ENCODE measurements around the gene USP20.
A peak's percentile ranks its signal among the peaks of the same experiment; 100 is the strongest.

The USP20 gene

DNA sequence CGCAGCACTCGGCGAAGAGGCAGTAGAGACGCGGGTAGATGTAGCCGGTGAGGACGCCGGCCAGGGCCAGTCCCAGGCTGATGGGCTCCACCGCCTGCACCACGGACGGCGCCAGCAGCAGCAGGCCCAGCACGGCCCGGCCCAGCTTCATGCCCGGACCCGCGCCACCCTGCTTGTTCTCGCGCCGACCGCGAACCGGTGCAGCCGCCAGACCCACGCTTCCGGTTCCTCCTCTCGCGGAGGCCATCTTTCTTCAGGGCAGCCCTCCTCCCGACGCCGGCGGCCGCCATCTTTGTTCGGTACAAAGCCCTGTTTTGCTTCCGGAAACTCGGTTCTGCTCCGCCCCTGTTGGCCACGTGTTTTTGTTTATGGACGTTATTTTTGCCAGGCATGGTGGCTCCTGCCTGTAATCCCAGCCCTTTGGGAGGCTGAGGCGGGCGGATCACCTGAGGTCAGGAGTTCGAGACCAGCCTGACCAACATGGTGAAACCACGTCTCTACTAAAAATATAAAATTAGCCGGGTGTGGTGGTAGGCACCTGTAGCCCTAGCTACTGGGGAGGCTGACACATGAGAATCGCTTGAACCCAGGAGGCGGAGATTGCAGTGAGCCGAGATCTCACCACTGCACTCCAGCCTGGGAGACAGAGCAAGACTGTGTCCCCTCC lies 11.2 kb upstream of the USP20 start, which contains the start of gene TOR1A:
TOR1A (minus strand) TSS at position 202 of the 667 bp plus-strand sequence; CDS start at position 151, 51 bp downstream.
- peak; percentile 70 for DNase-seq

DNA sequence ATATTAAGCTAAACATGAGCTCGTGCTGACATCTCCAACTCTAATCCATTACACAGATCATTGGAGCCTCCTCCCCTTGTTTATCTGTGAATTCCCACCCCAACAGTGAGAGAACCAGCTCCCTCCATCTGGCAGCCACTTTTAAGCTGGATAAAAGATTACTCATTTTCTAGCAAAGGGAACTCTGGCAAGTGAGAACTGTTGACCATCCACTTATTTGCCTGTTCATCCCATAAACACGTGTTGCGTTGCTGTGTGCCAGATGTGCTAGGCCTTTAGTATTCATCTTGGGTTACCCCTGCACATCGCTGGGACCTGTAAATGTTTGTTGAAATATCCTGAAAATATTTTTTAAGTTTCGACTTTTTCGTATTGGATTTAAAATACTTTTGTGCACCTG lies 8.9 kb upstream of the USP20 start:
- no peak for DNase-seq

DNA sequence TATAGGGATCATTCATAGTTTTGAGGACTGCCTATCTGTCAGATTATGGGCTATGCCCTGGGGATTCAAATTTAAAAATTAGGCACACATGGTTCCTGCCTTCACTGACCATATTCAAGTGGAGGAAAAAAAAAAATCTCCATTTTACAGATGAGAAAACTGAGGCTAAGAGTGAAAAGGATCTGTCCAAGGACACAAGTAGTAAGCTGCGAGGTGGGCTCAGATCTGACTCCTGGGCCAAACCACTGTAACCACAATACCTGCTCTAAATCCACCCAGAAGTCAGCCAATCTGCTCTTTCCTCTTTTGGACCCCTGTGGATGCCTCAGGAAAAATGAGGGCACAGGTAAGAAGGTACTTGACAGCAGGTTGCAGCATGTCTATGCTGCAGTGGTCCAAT lies 8.5 kb upstream of the USP20 start:
- no peak for DNase-seq

DNA sequence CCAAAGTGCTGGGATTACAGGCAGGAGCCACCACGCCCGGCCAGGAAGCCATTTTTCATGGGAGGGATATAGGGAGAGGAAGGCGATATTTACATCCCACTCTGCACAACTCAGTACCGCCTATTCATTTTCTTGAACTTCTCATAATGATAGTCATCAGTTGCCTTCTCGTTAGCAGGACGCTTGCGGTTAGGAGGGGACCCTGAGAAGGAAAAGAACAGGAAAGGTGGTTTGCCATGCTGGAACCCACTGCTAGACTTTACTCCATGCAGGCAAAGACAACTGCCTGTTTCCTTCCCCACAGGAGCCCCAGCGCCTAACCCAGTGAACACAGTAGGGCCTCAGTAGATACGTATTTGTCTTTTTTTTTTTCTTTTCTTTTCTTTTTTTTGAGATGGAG lies 7.2 kb upstream of the USP20 start:
- DNase-seq = no peak

DNA sequence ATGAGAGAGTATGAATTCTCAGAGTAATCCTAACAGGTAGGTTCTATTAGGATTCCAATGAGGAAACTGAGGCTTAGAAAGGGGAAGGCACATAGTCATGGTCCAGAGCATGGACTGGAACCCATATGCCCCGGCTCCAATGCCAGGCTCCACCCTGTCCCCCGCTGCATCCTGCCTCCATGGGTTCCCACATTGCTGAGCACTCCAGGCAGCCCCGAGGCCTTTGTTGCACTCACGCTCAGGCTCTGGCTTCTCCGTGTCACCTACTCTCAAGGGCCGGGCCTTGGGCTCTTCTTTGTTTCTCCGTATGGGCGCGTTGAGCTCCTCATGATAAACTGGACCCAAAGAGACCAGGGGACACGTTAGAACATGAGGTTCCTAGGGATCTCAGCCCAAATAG lies 6.3 kb upstream of the USP20 start:
- DNase-seq = no peak

- DNase-seq = no peak
These were observed 2.3 kb upstream of the USP20 start for GRCh38 chr9:129832982-129833381.

- no peak for DNase-seq
These were observed 650 bp upstream of the USP20 start for GRCh38 chr9:129834489-129835127.

- no peak for DNase-seq
These were observed 584 bp downstream of the USP20 start for GRCh38 chr9:129835860-129836223.

DNA sequence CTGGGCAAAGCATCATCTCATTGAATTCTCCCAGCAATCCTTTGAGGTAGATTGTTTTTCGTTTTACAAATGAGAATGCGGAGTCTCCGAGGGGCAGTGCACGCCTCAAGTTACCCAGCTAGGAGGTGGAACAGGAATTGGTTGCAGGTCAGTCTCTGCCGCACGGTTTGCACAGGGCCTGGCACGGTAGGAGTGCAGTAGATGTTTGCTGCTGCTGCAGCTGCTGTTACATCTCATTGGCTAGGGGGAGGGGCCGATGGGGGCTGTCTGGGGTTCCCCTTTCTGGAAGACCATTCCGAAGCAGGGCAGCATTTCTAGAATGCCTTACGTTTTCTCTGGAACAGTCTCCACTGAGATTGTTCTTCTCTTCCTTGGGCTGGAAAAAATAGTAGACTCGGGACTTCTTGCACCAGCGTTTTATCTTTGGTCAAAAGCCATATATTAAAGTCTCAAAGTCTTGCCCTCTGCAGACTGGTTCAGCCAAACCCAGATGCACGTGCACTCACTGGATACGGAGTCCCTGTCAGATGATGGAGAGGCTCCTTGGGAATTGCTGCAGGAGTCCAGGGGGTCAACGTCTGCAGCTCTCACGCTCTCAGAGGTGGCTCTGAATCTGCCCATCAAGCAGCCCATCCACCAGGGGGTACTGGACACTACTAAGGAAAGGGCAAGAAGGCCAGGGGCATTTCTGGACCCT lies 1.2 kb downstream of the USP20 start:
- no peak for DNase-seq

DNA sequence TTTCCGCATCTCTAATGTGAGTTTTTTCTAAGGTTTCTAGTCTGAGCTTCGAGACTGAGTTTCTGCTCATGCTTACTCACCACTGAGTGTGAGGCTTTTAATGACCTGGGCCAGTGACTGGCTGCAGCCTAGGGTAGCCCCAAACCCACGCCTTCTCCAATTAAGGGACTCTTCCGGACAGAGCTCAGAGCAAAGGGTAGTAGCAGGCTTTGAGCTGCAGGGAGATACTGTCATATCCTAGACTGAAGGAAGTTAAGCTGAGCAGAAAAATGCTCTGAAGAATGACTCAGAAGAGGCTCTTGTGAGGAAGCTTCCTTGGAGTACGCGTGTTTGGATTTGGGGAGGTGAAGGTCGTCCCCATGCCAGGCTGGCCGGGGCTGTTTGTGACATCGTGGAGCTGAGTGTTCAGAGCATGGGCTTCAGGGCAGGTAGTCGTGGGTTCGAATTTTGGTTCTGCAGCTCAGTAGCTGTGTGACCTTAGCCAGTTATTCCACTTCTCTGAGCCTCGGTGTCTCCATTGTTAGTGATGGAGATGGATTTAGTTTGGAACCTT lies 3.5 kb downstream of the USP20 start:
- DNase-seq = peak; percentile 51

- no peak for DNase-seq
These were observed 4.2 kb downstream of the USP20 start for GRCh38 chr9:129839324-129840023.

DNA sequence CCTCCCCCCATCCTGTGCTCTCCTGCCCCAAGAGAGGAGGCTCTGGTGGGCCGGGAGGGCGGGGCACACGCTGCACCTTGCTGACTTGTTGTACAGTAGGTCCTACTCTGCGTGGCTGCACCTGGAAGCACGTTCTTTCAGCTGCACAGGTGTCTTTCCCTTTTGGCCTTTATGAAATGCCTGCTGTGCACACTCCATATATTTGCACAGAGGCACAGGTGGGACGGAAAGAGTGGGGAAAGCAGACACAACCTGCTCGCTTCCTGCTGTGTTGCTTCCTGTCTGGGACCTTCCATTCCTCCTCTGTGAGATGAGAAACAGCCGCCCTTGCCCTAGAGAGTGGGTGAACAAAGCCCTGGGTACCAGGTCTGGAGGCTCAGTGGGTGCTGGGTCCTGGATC lies 4.8 kb downstream of the USP20 start:
- DNase-seq = no peak

GRCh38 chr9:129841071-129841470 lies 5.8 kb downstream of the USP20 start:
- DNase-seq = no peak

- DNase-seq = no peak
These were observed 10.1 kb downstream of the USP20 start for GRCh38 chr9:129845373-129845772.

DNA sequence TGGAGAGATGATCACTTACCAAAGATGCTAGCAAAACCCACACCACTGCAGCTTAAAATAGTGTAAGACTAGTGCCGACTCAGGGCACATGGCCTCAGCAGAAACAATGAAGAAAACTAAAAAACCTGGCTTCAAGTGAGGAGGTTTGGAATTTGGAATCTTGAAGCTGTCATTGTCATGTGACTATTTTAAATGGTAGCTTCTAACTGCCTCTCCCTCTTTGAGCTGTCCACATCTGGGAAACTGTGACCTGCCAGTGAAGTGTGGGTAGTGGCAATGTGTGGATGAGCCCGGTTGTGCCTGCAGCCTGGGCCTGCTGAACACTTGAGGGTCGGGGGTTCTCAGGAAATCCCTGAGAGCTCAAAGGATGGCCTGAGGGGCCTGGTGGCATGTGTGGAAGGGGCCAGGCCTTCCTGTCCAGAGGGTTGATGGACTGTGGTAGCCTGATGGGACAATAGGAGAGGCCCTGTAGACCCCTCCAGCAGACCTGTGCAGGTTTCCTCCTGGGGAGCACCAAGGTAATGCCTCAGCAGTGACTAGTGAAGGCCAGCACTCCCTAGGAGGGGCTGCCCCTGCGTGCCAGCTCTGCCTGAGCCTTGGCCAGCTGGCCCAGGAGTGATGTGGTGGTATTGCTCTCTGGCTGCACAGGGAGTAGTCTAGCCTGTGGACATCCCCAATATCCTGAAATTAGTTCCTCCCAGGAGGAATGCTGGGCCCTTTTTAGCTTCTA lies 13.6 kb downstream of the USP20 start:
- DNase-seq = no peak

DNA sequence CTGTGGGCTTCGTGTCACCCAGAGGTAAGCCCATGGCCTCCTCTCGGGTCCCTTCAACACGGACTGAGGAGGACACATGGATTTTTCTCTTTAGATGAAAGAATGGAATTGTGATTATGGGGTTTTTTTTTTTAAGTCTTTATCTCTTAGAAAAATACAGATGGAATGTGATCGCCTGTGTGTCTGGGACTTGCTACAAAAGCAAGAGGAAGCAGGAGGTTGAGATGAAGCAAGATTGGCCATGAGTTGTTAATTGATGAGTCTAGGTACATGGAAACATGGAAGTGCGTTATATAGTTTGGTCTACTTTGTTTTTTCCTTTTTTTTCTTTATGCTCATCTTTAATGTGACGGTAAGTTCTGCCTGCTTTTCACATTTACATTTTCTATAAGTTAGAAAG lies 14.6 kb downstream of the USP20 start:
- no peak for DNase-seq

- DNase-seq = no peak
These were observed 15.7 kb downstream of the USP20 start for GRCh38 chr9:129850821-129851550.

- no peak for DNase-seq
These were observed 16.6 kb downstream of the USP20 start for GRCh38 chr9:129851821-129852220.

GRCh38 chr9:129852579-129852978 lies 17.3 kb downstream of the USP20 start:
- DNase-seq = no peak

DNA sequence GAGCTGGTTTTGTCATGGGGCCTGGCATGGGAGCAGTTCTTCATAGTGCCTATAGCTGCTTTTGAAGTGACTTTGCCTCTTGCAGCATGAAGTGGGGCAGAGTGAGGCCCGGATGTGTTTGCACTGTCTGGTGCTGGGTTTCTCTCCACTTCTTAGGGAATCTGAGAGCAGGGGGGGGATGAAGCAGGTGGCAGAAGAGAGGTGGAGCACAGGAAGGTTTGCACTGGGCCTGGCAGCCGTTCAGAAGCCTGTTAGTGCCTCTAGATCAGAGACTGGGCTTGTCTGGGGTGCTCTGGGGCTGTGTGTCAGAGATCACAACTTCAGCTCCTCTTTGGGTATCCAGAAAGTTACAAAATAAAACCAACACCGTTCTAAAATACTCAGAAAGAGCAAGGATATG lies 18.4 kb downstream of the USP20 start:
- DNase-seq = no peak

- DNase-seq = no peak
These were observed 19.4 kb downstream of the USP20 start for GRCh38 chr9:129854588-129855110.

DNA sequence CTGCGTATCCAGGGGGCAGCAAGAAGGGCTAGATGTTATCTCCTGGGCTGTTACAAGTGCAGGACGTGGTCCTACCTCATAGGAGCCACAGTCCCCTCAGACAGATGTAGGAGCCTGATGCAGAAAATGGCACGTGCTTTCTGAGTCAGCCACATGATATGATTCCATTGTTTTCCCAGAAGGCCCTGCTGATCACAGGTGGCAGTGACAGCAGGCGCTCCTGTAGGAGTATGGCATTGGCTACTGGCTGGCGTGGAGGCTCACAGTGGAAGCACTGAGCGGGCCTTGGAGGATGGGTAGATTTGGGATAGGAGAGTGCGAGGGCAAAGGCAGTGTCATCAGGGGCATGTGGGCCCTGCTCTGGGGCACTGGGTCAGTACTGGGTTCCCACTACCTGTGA lies 21.9 kb downstream of the USP20 start:
- no peak for DNase-seq

All from 8988T (cell line).